ENCODE measurements around the gene GSTP1.
"Not testable (repeated sequence)": the region's sequence is repeated elsewhere in the genome, so short reads cannot be mapped to it uniquely, and the experiment has no call there.

Gene GSTP1

DNA sequence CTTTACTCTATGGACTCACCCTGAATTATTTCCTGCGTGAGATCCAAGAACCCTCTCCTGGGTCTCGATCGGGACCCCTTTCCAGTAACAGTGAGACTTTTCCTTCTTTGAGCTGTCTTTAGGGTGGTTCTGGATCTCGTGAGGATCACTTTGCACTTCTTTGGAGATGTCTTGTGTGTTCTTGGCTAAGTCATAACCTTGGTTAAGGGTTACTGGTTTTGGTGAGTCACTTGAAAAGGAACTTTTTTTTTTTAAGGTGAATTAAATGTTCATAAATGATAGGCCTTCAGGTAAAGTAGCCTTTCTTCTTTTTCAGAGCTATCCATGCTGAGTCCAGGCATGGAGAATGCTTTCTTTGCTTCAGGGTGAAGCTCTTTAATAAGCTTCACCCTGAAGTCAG, 19.4 kb upstream of the GSTP1 start:
- no peak for DNase-seq

DNA sequence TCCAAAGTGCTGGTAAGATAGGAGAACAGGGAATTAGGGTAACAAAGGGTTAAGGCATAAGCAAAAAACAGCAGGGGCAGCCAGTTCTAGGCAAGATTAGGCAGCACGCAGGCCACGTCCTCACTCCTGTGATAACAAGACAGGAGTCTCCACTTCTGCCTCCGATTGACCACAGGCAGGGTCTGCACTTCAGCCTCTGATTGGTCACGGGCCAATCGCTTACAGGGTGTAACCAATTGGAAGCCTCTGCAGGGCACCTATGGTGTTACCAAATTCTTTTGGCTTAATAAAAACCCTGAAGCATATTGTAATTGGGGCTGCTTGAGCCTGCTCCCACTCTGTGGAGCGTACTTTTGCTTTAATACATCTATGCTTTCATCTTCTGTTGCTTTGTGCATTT, 12.2 kb upstream of the GSTP1 start:
- no peak for DNase-seq

DNA sequence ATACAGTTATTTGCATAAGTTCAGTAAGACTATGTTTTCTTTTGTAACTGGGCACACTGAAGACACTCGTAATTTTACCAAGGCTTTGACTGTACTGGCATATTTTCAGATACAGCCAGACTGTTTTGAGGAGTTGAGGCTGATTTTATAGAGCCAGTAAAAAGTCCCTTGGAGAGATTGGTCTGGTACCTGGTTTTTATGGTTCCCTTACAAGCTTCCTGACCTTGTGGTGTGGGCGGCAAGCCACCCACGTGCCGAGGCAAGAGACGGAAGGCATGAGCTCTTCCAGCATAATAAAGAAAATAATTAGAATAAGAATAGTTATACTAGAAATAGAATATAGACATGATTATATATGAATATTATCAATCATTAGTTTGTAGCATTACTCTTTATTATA, 11.3 kb upstream of the GSTP1 start:
- no peak for DNase-seq

DNA sequence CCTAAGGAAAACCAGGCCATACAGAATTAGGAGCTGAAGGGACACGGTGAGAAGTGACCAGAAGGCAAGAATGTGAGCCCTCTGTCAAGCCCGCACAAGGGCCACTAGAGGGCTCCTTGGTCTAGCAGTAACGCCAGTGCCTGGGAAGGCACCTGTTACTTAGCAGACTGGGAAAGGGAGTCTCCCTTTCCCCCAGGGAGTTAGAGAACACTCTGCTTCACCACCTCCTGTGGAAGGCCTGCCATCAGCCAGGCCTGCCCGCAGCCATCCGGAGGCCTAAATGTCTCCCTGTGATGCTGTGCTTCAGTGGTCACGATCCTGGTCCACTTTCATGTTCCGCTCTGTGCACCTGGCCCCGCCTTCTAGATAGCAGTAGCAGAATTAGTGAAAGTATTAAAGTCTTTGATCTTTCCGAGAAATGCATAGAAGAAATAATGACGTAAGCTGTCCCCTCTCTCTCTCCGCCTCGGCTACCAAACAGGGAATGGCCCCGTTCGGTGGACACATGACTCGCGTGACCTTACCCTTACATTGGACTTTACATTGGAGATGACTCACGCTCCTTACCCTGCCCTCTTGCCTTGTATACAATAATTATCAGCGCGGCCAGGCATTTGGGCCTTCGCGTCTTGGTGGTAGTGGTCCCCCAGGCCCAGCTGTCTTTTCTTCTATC, 10.7 kb upstream of the GSTP1 start:
- peak; percentile 79 for DNase-seq

DNA sequence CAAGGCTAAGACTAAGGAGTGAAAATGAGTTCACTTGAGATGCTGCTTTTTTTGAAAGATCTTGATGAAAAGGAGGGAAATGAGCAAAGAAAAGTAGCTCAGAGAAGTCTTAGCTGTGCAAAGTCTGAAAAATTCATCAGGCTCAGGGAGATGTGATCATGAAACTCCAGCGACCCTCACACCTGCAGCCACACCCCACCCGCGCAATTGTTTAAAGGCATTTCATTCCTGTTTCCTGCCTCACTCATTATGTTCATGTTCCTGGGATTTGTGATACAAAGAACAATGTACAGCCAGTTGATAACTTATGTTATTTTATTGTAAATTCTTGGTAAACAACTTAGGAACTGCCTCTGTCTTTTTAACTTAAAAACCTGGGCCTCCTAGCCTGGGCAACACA, 8.7 kb upstream of the GSTP1 start:
- DNase-seq: no peak

DNA sequence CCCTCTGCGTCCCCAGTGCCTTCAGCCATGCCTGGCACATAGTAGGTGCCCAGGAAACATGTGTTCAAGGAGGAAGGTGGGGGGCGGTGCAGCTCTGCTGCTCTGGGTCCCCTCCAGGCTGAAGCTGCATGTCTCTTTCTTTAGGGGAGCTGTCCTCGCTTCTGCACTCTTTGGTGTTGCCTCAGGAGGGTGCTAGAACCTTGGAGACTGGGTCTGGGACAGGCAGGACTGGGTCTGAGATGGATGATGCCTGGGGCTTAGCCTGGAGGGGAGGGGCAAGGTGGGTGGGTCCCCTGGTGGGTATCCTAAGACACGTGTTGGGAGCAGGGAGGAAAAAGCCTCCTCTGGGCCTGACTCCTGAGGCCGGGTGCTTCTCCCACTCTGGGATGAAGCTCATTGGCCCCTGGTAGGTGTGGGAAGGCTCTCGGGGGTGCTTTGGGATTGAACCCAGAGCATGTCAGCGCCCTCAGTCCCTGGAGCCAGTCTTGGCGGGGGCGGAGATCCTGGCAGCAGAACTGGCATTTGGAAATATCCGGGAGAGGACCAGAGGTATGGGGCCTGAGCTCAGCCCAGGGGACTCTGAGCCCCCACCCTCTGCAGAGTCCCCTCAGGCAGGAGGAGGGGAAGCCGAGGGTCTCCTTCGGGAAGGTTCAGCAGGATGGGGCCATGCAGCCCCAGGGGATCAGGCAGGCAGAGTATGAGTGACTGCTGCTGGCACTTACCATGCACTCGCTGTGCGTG, 6.7 kb upstream of the GSTP1 start:
- DNase-seq: no peak

DNA sequence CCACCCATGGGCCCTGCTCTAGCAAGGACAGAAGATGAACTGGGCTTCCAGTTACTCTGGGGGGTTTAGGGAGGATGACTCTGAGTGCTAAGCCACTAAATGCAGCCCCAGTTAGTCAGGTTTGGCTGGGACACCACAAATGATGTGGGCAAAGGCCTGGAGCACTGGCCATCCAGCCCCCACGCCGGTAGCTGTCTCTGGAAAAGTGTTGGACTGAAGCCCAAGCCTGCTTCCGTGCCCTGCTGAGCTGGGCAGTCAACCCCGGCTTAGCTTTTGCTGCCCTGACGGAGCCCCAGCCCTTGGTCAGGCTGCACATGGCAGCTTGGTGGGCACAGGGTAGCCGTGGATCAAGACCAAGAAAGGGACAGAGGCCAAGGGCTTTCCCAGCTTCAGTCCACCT, 5.7 kb upstream of the GSTP1 start:
- no peak for DNase-seq

DNA sequence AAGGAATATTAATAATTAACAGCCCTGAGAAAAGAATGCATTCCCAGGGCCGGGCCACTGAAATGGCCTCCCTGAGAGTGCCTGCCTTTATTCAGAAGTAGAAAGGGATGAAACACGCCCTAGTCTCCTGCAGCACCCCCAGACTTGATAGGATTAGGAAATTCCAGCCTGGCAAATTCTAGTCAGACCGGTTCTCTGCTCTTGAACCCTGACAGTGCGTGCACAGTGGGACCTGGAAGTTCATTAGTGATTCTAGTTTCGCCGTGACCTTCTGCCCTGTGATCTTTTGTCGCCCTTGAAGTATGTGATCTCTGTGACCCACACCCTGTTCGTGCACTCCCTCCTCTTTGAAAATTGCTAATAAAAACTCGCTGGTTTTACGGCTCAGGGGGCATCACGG, 2.1 kb upstream of the GSTP1 start:
- DNase-seq: no peak

DNA sequence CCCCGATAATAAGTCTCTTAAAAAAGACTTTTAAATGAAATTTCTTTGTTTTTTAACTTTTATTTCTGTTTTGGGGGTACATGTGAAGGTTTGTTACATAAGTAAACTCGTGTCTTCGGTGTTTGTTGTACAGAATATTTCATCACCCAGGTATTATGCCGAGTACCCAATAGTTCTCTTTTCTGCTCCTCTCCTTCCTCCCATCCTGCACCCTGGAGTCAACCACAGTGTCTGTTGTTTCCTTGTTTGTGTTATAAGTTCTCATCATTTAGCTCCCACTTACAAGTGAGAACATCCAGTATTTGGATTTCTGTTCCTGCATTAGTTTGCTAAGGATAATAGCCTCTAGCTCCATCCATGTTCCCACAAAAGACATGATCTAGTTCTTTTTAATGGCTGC, 1.6 kb upstream of the GSTP1 start:
- no peak for DNase-seq

DNA sequence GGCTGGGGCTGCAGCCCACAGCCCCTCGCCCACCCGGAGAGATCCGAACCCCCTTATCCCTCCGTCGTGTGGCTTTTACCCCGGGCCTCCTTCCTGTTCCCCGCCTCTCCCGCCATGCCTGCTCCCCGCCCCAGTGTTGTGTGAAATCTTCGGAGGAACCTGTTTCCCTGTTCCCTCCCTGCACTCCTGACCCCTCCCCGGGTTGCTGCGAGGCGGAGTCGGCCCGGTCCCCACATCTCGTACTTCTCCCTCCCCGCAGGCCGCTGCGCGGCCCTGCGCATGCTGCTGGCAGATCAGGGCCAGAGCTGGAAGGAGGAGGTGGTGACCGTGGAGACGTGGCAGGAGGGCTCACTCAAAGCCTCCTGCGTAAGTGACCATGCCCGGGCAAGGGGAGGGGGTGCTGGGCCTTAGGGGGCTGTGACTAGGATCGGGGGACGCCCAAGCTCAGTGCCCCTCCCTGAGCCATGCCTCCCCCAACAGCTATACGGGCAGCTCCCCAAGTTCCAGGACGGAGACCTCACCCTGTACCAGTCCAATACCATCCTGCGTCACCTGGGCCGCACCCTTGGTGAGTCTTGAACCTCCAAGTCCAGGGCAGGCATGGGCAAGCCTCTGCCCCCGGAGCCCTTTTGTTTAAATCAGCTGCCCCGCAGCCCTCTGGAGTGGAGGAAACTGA, 731 bp downstream of the GSTP1 start:
- no peak for DNase-seq

DNA sequence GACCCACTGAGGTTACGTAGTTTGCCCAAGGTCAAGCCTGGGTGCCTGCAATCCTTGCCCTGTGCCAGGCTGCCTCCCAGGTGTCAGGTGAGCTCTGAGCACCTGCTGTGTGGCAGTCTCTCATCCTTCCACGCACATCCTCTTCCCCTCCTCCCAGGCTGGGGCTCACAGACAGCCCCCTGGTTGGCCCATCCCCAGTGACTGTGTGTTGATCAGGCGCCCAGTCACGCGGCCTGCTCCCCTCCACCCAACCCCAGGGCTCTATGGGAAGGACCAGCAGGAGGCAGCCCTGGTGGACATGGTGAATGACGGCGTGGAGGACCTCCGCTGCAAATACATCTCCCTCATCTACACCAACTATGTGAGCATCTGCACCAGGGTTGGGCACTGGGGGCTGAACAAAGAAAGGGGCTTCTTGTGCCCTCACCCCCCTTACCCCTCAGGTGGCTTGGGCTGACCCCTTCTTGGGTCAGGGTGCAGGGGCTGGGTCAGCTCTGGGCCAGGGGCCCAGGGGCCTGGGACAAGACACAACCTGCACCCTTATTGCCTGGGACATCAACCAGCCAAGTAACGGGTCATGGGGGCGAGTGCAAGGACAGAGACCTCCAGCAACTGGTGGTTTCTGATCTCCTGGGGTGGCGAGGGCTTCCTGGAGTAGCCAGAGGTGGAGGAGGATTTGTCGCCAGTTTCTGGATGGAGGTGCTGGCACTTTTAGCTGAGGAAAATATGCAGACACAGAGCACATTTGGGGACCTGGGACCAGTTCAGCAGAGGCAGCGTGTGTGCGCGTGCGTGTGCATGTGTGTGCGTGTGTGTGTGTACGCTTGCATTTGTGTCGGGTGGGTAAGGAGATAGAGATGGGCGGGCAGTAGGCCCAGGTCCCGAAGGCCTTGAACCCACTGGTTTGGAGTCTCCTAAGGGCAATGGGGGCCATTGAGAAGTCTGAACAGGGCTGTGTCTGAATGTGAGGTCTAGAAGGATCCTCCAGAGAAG, 1.6 kb downstream of the GSTP1 start:
- no peak for DNase-seq

DNA sequence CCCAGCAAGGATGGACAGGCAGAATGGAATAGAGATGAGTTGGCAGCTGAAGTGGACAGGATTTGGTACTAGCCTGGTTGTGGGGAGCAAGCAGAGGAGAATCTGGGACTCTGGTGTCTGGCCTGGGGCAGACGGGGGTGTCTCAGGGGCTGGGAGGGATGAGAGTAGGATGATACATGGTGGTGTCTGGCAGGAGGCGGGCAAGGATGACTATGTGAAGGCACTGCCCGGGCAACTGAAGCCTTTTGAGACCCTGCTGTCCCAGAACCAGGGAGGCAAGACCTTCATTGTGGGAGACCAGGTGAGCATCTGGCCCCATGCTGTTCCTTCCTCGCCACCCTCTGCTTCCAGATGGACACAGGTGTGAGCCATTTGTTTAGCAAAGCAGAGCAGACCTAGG, 2.3 kb downstream of the GSTP1 start:
- no peak for DNase-seq

DNA sequence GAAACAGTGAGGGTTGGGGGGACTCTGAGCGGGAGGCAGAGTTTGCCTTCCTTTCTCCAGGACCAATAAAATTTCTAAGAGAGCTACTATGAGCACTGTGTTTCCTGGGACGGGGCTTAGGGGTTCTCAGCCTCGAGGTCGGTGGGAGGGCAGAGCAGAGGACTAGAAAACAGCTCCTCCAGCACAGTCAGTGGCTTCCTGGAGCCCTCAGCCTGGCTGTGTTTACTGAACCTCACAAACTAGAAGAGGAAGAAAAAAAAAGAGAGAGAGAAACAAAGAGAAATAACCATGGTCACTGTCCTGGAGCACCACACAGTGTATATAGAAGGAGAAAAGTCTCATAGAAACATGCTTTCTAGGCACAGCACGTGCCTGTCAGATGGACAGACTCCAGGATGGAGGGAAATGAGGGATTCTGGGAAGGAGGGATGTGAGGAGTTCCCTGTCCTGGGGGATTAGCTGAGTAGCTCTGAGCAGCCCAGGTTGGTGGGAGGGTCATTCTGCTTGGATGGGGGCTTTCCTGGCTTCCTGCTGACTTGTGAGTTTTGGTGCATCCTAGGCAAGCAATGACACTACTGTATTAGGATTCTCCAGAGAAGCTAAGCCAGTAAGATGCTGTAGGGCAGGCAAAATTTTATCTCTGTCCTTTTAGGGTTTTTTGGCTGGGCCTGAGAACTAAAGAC, 3.1 kb downstream of the GSTP1 start:
- DNase-seq: no peak

DNA sequence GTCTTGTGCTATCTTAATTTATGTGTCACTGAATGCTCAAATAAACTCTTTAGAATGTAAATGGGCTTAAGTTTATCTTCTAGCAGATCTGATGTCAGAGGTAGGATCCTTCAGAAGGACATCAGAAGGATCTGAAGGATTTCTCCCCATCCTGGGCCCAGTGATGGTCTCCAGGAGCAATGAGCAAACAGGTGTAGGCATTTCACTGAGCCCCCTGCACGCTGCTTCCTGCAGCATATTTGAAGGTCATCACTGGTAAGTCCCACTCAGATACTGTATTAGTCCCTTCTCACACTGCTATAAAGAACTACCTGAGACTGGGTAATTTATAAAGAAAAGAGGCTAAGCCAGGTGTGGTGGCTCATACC, 4.5 kb downstream of the GSTP1 start:
- DNase-seq: no peak

DNA sequence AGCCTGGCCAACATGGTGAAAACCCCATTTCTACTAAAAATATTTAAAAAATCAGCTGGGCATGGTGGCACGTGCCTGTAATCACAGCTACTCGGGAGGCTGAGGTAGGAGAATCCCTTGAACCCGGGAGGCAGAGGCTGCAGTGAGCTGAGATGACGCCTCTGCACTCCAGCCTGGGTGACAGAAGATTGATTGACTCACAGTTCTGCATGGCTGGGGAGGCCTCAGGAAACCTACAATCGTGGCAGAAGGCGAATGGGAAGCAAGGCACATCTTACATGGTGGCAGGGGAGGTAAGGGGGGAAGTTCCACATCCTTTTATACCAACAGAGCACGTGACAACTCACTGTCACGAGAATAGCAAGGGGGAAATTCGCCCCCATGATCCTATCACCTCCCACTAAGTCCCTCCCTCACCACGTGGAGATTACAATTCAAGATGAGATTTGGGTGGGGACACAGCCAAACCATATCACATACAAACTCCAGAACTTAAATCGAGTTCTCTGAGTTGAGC, 5.3 kb downstream of the GSTP1 start:
- DNase-seq: not testable (repeated sequence)

DNA sequence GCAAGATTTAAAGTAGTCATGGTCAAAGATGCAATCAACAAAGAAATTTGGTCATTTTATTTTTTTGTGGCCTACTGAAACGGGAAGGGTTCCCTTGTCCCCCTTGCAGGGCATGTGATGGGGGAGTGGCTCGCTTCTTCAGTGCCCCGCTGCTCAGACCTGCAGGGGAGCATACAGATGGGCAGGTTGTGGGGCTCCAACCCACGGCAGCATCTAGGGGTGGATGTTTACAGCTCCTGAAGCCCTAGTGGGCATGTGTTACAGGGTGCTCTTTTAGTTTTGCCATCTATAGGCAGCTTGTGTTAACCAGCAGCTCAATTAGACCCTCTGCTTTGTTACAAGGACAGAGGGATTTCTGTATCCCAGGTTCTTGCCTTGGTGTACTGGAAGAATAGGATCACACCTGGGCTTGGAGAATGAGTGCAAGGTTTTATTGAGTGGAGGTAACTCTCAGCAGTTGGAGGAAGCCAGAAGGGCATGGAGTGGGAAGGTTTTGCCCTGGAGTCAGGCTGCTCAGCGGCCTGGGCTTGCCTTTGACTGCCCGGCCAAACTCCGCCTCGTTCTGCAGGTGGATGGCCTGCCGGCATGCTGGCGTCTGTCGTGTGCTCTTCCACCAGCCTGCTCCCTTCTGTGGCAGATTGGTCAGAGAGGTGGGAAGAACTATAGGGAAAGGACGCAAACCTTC, 9.4 kb downstream of the GSTP1 start:
- no peak for DNase-seq

DNA sequence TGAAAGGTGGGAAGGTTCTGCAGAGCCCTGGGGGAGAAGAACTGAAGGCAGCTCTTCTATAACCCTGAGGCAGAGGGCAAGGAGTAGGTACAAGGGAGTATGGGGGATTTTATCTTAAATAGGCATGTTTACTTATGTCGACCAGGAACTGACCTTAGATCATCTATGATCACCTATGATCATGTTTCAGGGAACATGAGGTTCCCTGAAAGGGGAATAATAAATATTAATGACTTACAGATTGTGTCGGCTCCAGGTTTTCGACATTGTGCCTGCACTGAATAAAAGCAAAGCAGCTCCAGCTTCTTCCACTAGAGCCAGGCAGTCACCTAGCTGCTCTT, 9.9 kb downstream of the GSTP1 start:
- DNase-seq: no peak

DNA sequence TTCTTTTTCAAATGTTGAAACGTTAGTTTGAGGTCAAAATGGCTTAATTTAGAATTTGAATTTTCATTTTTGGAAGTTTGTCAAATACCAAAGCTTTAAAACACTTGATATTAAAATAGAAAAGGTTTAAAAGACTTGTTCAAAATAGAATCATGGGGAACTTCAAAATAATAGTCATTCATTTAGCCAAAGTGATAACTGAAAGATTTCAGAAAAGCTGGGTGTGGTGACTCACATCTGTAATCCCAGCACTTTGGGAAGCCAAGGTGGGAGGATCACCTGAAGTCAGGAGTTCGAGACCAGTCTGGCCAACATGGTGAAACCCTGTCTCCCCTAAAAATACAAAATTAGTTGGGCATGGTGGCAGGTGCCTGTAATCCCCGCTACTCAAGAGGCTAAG, 10.9 kb downstream of the GSTP1 start:
- DNase-seq: no peak

DNA sequence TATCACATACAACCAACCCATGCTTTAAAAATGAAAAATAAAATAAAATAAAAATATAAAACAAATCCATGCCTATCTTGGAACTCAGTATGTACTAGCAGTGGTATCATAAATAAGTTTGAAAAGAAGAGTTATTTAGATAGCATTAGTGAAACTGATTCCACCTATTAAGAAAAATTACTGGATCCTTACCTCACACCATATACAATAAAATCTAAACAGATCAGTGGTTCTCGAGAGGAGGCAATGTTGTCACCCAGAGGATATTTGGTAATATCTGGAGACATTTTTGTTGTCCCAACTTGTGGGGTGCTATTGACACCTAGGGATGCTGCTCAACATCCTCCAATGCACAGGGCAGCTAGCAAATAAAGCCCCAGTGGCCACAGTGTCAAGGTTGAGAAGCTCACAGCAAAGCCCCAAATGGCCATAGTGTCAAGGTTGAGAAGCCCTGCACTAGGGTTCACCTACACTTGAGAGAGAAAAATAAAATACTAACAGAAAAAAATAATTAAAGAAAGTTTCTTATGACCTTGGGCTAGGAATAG, 13.2 kb downstream of the GSTP1 start:
- DNase-seq: no peak

DNA sequence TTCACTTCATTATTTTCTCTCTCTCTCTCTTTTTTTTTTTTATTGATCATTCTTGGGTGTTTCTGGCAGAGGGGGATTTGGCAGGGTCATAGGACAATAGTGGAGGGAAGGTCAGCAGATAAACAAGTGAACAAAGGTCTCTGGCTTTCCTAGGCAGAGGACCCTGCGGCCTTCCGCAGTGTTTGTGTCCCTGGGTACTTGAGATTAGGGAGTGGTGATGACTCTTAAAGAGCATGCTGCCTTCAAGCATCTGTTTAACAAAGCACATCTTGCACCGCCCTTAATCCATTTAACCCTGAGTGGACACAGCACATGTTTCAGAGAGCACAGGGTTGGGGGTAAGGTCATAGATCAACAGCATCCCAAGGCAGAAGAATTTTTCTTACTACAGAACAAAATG, 13.8 kb downstream of the GSTP1 start:
- DNase-seq: not testable (repeated sequence)

DNA sequence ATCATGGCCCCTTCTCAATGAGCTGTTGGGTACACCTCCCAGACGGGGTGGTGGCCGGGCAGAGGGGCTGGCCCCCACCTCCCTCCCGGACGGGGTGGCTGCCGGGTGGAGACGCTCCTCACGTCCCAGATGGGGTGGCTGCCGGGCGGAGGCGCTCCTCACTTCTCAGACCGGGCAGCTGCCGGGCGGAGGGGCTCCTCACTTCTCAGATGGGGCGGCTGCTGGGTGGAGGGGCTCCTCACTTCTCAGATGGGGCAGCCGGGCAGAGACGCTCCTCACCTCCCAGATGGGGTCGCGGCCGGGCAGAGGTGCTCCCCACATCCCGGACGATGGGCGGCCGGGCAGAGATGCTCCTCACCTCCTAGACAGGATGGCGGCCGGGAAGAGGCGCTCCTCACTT, 14.4 kb downstream of the GSTP1 start:
- not testable (repeated sequence) for DNase-seq

Data from islet precursor cell (in vitro differentiated cells).